Mucosa of stomach (tissue), 1 donor: ENCODE results near the gene BCO1.

Source experiments
- H3K27me3 ChIP-seq: one replicate; pipeline ENCODE4 v1.7.0; 2013; ENCODE audit warnings: mild to moderate bottlenecking, low read length; ENCODE audit not compliant: control insufficient read depth, insufficient read depth
- H3K36me3 ChIP-seq: one replicate; pipeline ENCODE4 v1.7.0; 2013; ENCODE audit warnings: low read length; ENCODE audit not compliant: control insufficient read depth, insufficient read depth
- H3K4me1 ChIP-seq: one replicate; pipeline ENCODE4 v1.7.0; 2013; ENCODE audit warnings: mild to moderate bottlenecking, low read length; ENCODE audit not compliant: control insufficient read depth, insufficient read depth
- H3K4me3 ChIP-seq: one replicate; pipeline ENCODE4 v1.7.0; 2013; ENCODE audit warnings: low read length
- H3K9ac ChIP-seq: one replicate; pipeline ENCODE4 v1.7.0; 2013; ENCODE audit warnings: mild to moderate bottlenecking, low read length, moderate library complexity
- H3K9me3 ChIP-seq: one replicate; pipeline ENCODE4 v1.7.0; 2013; ENCODE audit warnings: mild to moderate bottlenecking, low read length, moderate library complexity; ENCODE audit not compliant: control insufficient read depth
- donor health status: Pancreatic carcinoma.

Gene BCO1

GRCh38 chr16:81265052-81265451 lies 26.6 kb downstream of the BCO1 start:
- no peak overlapping the region for H3K9ac ChIP-seq
- no peaks in the 10 kb centered on the region for H3K9me3 ChIP-seq
- peaks cover 27% of the 10 kb centered on the region for H3K4me1 ChIP-seq
- H3K36me3 ChIP-seq = no peaks in the 10 kb centered on the region
- H3K27me3 ChIP-seq = no peaks in the 10 kb centered on the region
- H3K4me3 ChIP-seq = no peak overlapping the region

- H3K4me1 ChIP-seq = peaks cover 27% of the 10 kb centered on the region
- H3K36me3 ChIP-seq = no peaks in the 10 kb centered on the region
- peak overlapping the region; percentile 38 for H3K9ac ChIP-seq
- H3K9me3 ChIP-seq = no peaks in the 10 kb centered on the region
- H3K4me3 ChIP-seq = no peak overlapping the region
- no peaks in the 10 kb centered on the region for H3K27me3 ChIP-seq
These were observed 27.4 kb downstream of the BCO1 start for GRCh38 chr16:81265658-81266451.

- Histone ChIP-seq H3K36me3 (no peaks in the 10 kb centered on the region), H3K9me3 (no peaks in the 10 kb centered on the region), H3K4me1 (peaks cover 27% of the 10 kb centered on the region), H3K27me3 (no peaks in the 10 kb centered on the region), H3K4me3 (no peak overlapping the region), H3K9ac (peak overlapping the region; percentile 38)
These were observed 28.2 kb downstream of the BCO1 start for GRCh38 chr16:81266680-81267095.

- Histone ChIP-seq H3K4me1 (peaks cover 33% of the 10 kb centered on the region), H3K36me3 (no peaks in the 10 kb centered on the region), H3K4me3 (no peak overlapping the region), H3K9me3 (no peaks in the 10 kb centered on the region), H3K27me3 (no peaks in the 10 kb centered on the region), H3K9ac (no peak overlapping the region)
These were observed 30.0 kb downstream of the BCO1 start for GRCh38 chr16:81268509-81268908.

GRCh38 chr16:81273223-81273950 lies 34.9 kb downstream of the BCO1 start:
- H3K36me3 ChIP-seq = no peaks in the 10 kb centered on the region
- H3K4me3 ChIP-seq = no peak overlapping the region
- no peaks in the 10 kb centered on the region for H3K9me3 ChIP-seq
- H3K4me1 ChIP-seq = peaks cover 53% of the 10 kb centered on the region
- peak overlapping the region; percentile 10 for H3K9ac ChIP-seq
- H3K27me3 ChIP-seq = no peaks in the 10 kb centered on the region

- H3K4me1 ChIP-seq = peaks cover 57% of the 10 kb centered on the region
- no peaks in the 10 kb centered on the region for H3K36me3 ChIP-seq
- no peaks in the 10 kb centered on the region for H3K9me3 ChIP-seq
- peak overlapping the region; percentile 11 for H3K9ac ChIP-seq
- no peaks in the 10 kb centered on the region for H3K27me3 ChIP-seq
- no peak overlapping the region for H3K4me3 ChIP-seq
These were observed 36.6 kb downstream of the BCO1 start for GRCh38 chr16:81275064-81275532.

DNA sequence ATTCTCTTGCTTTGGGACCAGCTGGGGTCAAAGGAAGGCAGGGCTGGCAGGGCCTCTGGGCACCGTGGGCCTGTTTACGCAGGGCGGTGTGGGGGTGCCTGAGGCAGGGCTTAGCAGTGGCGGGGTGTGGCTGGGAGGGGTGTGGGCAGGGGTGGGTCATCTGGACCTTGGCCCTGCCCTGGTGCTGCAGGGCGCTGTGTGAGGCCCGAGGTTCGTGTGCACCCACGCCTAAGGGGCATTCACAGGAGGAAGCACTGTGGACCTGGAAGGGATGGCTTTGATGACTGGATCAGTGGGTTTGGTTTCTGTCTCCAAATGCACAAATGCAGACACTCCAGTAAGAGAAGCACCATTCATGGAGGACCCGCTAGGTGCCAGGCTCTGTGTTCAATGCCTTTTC lies 37.3 kb downstream of the BCO1 start:
- H3K9me3 ChIP-seq = no peaks in the 10 kb centered on the region
- H3K4me1 ChIP-seq = peaks cover 57% of the 10 kb centered on the region
- no peak overlapping the region for H3K4me3 ChIP-seq
- H3K27me3 ChIP-seq = no peaks in the 10 kb centered on the region
- peak overlapping the region; percentile 57 for H3K9ac ChIP-seq
- no peaks in the 10 kb centered on the region for H3K36me3 ChIP-seq

DNA sequence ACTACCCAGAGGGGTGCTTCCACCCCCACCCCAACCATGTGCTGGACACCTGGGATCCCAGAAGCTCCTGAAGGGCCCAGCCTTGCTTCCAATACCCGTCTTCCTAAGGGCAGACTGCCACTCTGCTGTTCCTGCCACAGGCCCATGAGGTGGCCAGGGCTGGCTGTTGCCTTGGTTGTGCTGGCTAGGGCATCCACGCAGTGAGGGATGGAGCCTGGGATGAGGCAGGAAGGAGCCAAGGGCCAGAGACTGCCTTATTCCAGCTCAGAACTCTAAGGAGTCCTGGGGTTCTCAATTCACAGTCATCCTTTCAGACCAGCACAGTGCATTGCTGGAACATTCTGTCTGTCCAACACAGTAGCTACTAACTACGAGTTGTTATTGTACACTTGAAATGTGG lies 37.8 kb downstream of the BCO1 start:
- Histone ChIP-seq H3K9me3 (no peaks in the 10 kb centered on the region), H3K9ac (peak overlapping the region; percentile 57), H3K27me3 (no peaks in the 10 kb centered on the region), H3K4me3 (no peak overlapping the region), H3K4me1 (peaks cover 57% of the 10 kb centered on the region), H3K36me3 (no peaks in the 10 kb centered on the region)

GRCh38 chr16:81277541-81278080 lies 39.1 kb downstream of the BCO1 start:
- Histone ChIP-seq H3K9me3 (no peaks in the 10 kb centered on the region), H3K27me3 (no peaks in the 10 kb centered on the region), H3K36me3 (no peaks in the 10 kb centered on the region), H3K4me3 (no peak overlapping the region), H3K4me1 (peaks cover 57% of the 10 kb centered on the region), H3K9ac (no peak overlapping the region)

- Histone ChIP-seq H3K9ac (no peak overlapping the region), H3K9me3 (no peaks in the 10 kb centered on the region), H3K27me3 (no peaks in the 10 kb centered on the region), H3K4me1 (peaks cover 51% of the 10 kb centered on the region), H3K36me3 (no peaks in the 10 kb centered on the region), H3K4me3 (no peak overlapping the region)
These were observed 40.0 kb downstream of the BCO1 start for GRCh38 chr16:81278526-81278925.

- Histone ChIP-seq H3K36me3 (no peaks in the 10 kb centered on the region), H3K4me3 (no peak overlapping the region), H3K27me3 (no peaks in the 10 kb centered on the region), H3K9me3 (no peaks in the 10 kb centered on the region), H3K9ac (no peak overlapping the region), H3K4me1 (peaks cover 44% of the 10 kb centered on the region)
These were observed 40.9 kb downstream of the BCO1 start for GRCh38 chr16:81279392-81279791.

DNA sequence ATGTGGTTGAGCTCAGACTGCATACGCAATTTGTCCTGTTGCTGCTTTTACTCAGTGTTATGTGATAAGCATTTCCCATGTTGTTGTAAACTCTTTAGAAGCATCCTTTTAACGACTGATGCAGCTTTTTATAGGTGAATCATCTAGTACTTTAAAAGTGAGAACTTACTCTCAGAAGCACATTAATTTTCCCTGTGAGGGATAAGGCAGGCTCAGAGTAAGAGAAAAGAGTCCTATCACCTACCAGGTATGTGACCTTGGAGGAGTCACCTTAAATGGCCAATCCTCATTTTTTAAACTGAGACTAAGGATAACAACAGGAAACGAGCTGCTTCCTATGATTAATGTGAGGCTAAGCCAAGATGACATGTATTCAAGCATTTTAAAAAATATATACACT lies 41.9 kb downstream of the BCO1 start:
- Histone ChIP-seq H3K4me1 (peaks cover 34% of the 10 kb centered on the region), H3K9me3 (no peaks in the 10 kb centered on the region), H3K4me3 (no peak overlapping the region), H3K36me3 (no peaks in the 10 kb centered on the region), H3K9ac (no peak overlapping the region), H3K27me3 (no peaks in the 10 kb centered on the region)
